ENCODE results near the gene FERD3L. TPM values are rescaled to one million over a fixed set of nuclear protein-coding genes. Genes with fewer than 3 reads are reported as not detected.

FERD3L gene
- total and polyA plus RNA-seq, 4 donors, result not detected

DNA sequence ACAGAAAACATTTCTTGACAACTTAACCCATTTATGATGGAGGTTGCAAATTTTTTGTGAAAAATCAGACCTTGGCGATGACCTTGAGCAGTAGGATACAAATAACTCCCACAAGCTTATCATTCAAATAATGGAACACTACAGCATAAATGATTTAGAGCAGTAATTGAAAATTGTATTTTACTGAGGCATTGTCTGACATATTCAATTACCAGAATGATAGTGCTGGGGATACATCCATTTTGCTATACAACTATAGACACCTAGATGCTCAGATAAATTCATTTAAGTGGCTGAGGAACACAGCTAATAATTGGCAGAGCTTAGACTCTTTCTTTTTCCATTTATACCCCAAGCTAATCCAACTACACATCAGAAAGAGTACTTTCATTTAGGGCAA is 46.7 kb downstream of the FERD3L start:
- Histone ChIP-seq H3K9me3 (ENCODE audit: control insufficient read depth in 4 of 4, low read length in 3 of 4) (no peaks in the 10 kb centered on the region), H3K36me3 (ENCODE audit: control insufficient read depth in 4 of 4, insufficient read depth in 3 of 4, low read depth in 1 of 4, low read length in 3 of 4) (no peaks in the 10 kb centered on the region), H3K4me1 (ENCODE audit: control insufficient read depth in 4 of 4, insufficient read depth in 4 of 4, low read length in 3 of 4) (no peaks in the 10 kb centered on the region), H3K4me3 (ENCODE audit: low read depth in 1 of 3, low read length in 3 of 3) (no peak overlapping the region), H3K9ac (ENCODE audit: low read depth in 1 of 2, low read length in 2 of 2) (no peak overlapping the region), H3K27me3 (ENCODE audit: control insufficient read depth in 4 of 4, insufficient read depth in 4 of 4, low read length in 3 of 4) (peaks cover 0 to 16% (median 3%) of the 10 kb centered on the region in 4 donors), H3K27ac (ENCODE audit: low read depth in 1 of 2, low read length in 2 of 2) (no peak overlapping the region)
- TF ChIP-seq FOXA2 (IDR thresholded peaks at IDR 0.05) (no peak), SP1 (IDR thresholded peaks at IDR 0.05) (no peak), HNF4G (IDR thresholded peaks at IDR 0.05) (no peak), NR2F2 (IDR thresholded peaks at IDR 0.05) (no peak), GABPA (IDR thresholded peaks at IDR 0.05 in 1 of 2, conservative IDR thresholded peaks at IDR 0.05 in 1 of 2) (no peak), EGR1 (IDR thresholded peaks at IDR 0.05; ENCODE audit: low read depth in 2 of 2) (no peak), RXRA (IDR thresholded peaks at IDR 0.05) (no peak), FOXA1 (IDR thresholded peaks at IDR 0.05) (no peak), JUND (IDR thresholded peaks at IDR 0.05) (no peak), YY1 (IDR thresholded peaks at IDR 0.05) (no peak), TAF1 (conservative IDR thresholded peaks at IDR 0.05) (no peak), RAD21 (IDR thresholded peaks at IDR 0.05) (no peak), HNF4A (conservative IDR thresholded peaks at IDR 0.05) (no peak)
- TF ChIP-seq, protein P1, sequence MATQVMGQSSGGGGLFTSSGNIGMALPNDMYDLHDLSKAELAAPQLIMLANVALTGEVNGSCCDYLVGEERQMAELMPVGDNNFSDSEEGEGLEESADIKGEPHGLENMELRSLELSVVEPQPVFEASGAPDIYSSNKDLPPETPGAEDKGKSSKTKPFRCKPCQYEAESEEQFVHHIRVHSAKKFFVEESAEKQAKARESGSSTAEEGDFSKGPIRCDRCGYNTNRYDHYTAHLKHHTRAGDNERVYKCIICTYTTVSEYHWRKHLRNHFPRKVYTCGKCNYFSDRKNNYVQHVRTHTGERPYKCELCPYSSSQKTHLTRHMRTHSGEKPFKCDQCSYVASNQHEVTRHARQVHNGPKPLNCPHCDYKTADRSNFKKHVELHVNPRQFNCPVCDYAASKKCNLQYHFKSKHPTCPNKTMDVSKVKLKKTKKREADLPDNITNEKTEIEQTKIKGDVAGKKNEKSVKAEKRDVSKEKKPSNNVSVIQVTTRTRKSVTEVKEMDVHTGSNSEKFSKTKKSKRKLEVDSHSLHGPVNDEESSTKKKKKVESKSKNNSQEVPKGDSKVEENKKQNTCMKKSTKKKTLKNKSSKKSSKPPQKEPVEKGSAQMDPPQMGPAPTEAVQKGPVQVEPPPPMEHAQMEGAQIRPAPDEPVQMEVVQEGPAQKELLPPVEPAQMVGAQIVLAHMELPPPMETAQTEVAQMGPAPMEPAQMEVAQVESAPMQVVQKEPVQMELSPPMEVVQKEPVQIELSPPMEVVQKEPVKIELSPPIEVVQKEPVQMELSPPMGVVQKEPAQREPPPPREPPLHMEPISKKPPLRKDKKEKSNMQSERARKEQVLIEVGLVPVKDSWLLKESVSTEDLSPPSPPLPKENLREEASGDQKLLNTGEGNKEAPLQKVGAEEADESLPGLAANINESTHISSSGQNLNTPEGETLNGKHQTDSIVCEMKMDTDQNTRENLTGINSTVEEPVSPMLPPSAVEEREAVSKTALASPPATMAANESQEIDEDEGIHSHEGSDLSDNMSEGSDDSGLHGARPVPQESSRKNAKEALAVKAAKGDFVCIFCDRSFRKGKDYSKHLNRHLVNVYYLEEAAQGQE (IDR thresholded peaks at IDR 0.05), result no peak
- TF ChIP-seq, protein P2, sequence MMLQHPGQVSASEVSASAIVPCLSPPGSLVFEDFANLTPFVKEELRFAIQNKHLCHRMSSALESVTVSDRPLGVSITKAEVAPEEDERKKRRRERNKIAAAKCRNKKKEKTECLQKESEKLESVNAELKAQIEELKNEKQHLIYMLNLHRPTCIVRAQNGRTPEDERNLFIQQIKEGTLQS (IDR thresholded peaks at IDR 0.05), result no peak
- TF ChIP-seq, protein P3, sequence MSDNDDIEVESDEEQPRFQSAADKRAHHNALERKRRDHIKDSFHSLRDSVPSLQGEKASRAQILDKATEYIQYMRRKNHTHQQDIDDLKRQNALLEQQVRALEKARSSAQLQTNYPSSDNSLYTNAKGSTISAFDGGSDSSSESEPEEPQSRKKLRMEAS (IDR thresholded peaks at IDR 0.05), result no peak
- TF ChIP-seq, protein P4, sequence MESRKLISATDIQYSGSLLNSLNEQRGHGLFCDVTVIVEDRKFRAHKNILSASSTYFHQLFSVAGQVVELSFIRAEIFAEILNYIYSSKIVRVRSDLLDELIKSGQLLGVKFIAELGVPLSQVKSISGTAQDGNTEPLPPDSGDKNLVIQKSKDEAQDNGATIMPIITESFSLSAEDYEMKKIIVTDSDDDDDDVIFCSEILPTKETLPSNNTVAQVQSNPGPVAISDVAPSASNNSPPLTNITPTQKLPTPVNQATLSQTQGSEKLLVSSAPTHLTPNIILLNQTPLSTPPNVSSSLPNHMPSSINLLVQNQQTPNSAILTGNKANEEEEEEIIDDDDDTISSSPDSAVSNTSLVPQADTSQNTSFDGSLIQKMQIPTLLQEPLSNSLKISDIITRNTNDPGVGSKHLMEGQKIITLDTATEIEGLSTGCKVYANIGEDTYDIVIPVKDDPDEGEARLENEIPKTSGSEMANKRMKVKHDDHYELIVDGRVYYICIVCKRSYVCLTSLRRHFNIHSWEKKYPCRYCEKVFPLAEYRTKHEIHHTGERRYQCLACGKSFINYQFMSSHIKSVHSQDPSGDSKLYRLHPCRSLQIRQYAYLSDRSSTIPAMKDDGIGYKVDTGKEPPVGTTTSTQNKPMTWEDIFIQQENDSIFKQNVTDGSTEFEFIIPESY (IDR thresholded peaks at IDR 0.05), result no peak
- TF ChIP-seq, protein P5, sequence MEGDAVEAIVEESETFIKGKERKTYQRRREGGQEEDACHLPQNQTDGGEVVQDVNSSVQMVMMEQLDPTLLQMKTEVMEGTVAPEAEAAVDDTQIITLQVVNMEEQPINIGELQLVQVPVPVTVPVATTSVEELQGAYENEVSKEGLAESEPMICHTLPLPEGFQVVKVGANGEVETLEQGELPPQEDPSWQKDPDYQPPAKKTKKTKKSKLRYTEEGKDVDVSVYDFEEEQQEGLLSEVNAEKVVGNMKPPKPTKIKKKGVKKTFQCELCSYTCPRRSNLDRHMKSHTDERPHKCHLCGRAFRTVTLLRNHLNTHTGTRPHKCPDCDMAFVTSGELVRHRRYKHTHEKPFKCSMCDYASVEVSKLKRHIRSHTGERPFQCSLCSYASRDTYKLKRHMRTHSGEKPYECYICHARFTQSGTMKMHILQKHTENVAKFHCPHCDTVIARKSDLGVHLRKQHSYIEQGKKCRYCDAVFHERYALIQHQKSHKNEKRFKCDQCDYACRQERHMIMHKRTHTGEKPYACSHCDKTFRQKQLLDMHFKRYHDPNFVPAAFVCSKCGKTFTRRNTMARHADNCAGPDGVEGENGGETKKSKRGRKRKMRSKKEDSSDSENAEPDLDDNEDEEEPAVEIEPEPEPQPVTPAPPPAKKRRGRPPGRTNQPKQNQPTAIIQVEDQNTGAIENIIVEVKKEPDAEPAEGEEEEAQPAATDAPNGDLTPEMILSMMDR (IDR thresholded peaks at IDR 0.05; ENCODE audit: low read depth, low read length, missing input control), result no peak
- DNase-seq (ENCODE audit: low spot score), result no peak
- 72% methylated on average over 1 of the region's 1 CpG for WGBS
